Measurements from ENCODE around the gene KRT6C.
A peak's percentile ranks its signal among the peaks of the same experiment; 100 is the strongest.

Gene KRT6C

GRCh38 chr12:52438305-52439301 is 35.0 kb downstream of the KRT6C start:
- Histone ChIP-seq H3K36me3 (ENCODE audit: low read depth) (no peaks in the 10 kb centered on the region), H3K9me3 (ENCODE audit: severe bottlenecking) (no peaks in the 10 kb centered on the region), H3K27ac (ENCODE audit: poor library complexity, severe bottlenecking) (peak overlapping the region; percentile 99), H3K4me3 (ENCODE audit: severe bottlenecking) (no peak overlapping the region), H3K4me1 (ENCODE audit: insufficient read depth, poor library complexity, severe bottlenecking) (peaks cover 77% of the 10 kb centered on the region), H3K27me3 (ENCODE audit: insufficient read depth, poor library complexity, severe bottlenecking) (no peaks in the 10 kb centered on the region)
- TF ChIP-seq CTCF (IDR thresholded peaks at IDR 0.05; ENCODE audit: poor library complexity, severe bottlenecking): no peak
- ATAC-seq (ENCODE audit: low read depth) (no peak), DNase-seq (ENCODE audit: low spot score) (no peak)

GRCh38 chr12:52437508-52437907 is 36.1 kb downstream of the KRT6C start:
- Histone ChIP-seq H3K4me1 (ENCODE audit: insufficient read depth, poor library complexity, severe bottlenecking) (peaks cover 70% of the 10 kb centered on the region), H3K9me3 (ENCODE audit: severe bottlenecking) (no peaks in the 10 kb centered on the region), H3K36me3 (ENCODE audit: low read depth) (no peaks in the 10 kb centered on the region), H3K27ac (ENCODE audit: poor library complexity, severe bottlenecking) (peak overlapping the region; percentile 99), H3K27me3 (ENCODE audit: insufficient read depth, poor library complexity, severe bottlenecking) (no peaks in the 10 kb centered on the region), H3K4me3 (ENCODE audit: severe bottlenecking) (no peak overlapping the region)
- DNase-seq (ENCODE audit: low spot score): no peak
- no peak for ATAC-seq (ENCODE audit: low read depth)
- TF ChIP-seq CTCF (IDR thresholded peaks at IDR 0.05; ENCODE audit: poor library complexity, severe bottlenecking): no peak

GRCh38 chr12:52436828-52437474 is 36.7 kb downstream of the KRT6C start:
- TF ChIP-seq CTCF (IDR thresholded peaks at IDR 0.05; ENCODE audit: poor library complexity, severe bottlenecking): no peak
- no peak for ATAC-seq (ENCODE audit: low read depth)
- H3K27me3 ChIP-seq (ENCODE audit: insufficient read depth, poor library complexity, severe bottlenecking): no peaks in the 10 kb centered on the region
- no peaks in the 10 kb centered on the region for H3K36me3 ChIP-seq (ENCODE audit: low read depth)
- no peak for DNase-seq (ENCODE audit: low spot score)
- H3K4me3 ChIP-seq (ENCODE audit: severe bottlenecking): no peak overlapping the region
- no peaks in the 10 kb centered on the region for H3K9me3 ChIP-seq (ENCODE audit: severe bottlenecking)
- H3K27ac ChIP-seq (ENCODE audit: poor library complexity, severe bottlenecking): peak overlapping the region; percentile 99
- H3K4me1 ChIP-seq (ENCODE audit: insufficient read depth, poor library complexity, severe bottlenecking): peaks cover 64% of the 10 kb centered on the region

GRCh38 chr12:52436000-52436827 is 37.4 kb downstream of the KRT6C start:
- Histone ChIP-seq H3K36me3 (ENCODE audit: low read depth) (no peaks in the 10 kb centered on the region), H3K27ac (ENCODE audit: poor library complexity, severe bottlenecking) (peak overlapping the region; percentile 99), H3K9me3 (ENCODE audit: severe bottlenecking) (no peaks in the 10 kb centered on the region), H3K4me1 (ENCODE audit: insufficient read depth, poor library complexity, severe bottlenecking) (peaks cover 57% of the 10 kb centered on the region), H3K27me3 (ENCODE audit: insufficient read depth, poor library complexity, severe bottlenecking) (no peaks in the 10 kb centered on the region), H3K4me3 (ENCODE audit: severe bottlenecking) (no peak overlapping the region)
- DNase-seq (ENCODE audit: low spot score): peak; percentile 81
- no peak for TF ChIP-seq CTCF (IDR thresholded peaks at IDR 0.05; ENCODE audit: poor library complexity, severe bottlenecking)
- ATAC-seq (ENCODE audit: low read depth): peak; percentile 54

Measured in RWPE2 (cell line).